Uterus (tissue), 4 donors: ENCODE results near the gene HLA-DRB1. TPM values are rescaled to one million over a fixed set of nuclear protein-coding genes. Genes with fewer than 3 reads are reported as not detected.
A peak's percentile ranks its signal among the peaks of the same experiment; 100 is the strongest.

ENCODE experiments used
- DNase-seq, 2 donors: peaks; one replicate each; pipeline ENCODE4 v3.0.0-alpha.2; 2019 to 2020
- H3K27ac ChIP-seq, 2 donors: fragments of 200-600 bp; sonication (generic); 1 replicate in 1 of 2; 2 replicates in 1 of 2; pipeline ENCODE4 v1.5.1; 2016 to 2018
- H3K27me3 ChIP-seq, 2 donors: fragments of 200-600 bp; sonication (generic); one replicate each; pipeline ENCODE4 v1.5.1; 2018 to 2019; ENCODE audit warnings: control low read depth in 1 of 2
- H3K36me3 ChIP-seq, 2 donors: fragments of 200-600 bp; sonication (generic); one replicate each; pipeline ENCODE4 v1.5.1; 2019; ENCODE audit warnings: control low read depth in 1 of 2
- H3K4me1 ChIP-seq, 2 donors: fragments of 200-600 bp; sonication (generic); one replicate each; pipeline ENCODE4 v1.5.1; 2018 to 2019; ENCODE audit warnings: control low read depth in 1 of 2
- H3K4me3 ChIP-seq, 2 donors: fragments of 200-600 bp; sonication (generic); 1 replicate in 1 of 2; 2 replicates in 1 of 2; pipeline ENCODE4 v1.5.1; 2018 to 2019; ENCODE audit warnings: mild to moderate bottlenecking in 1 of 2
- H3K9me3 ChIP-seq, 2 donors: fragments of 200-600 bp; sonication (generic); one replicate each; pipeline ENCODE4 v1.5.1; 2019; ENCODE audit warnings: control low read depth in 1 of 2
- CTCF ChIP-seq, 4 experiments: fragments of 200-600 bp in 2 of 4; fragments of 450-650 bp in 2 of 4; sonication (generic) in 2 of 4; IDR thresholded peaks; one replicate each; pipeline ENCODE4 v1.5.1; 2016 to 2019; ENCODE audit warnings: antibody characterized with exemption in 4 of 4, mild to moderate bottlenecking in 2 of 4, moderate library complexity in 1 of 4
- POLR2A ChIP-seq, 2 donors: fragments of 450-650 bp; IDR thresholded peaks; one replicate each; pipeline ENCODE4 v1.6.1; 2016; ENCODE audit warnings: antibody characterized with exemption in 2 of 2, mild to moderate bottlenecking in 1 of 2, moderate library complexity in 1 of 2
- intact Hi-C: fragments of 100-400 bp; cut with DNase I; formaldehyde crosslinking; loops from one replicate; pipeline ENCODE4 v1.15.1; 2023; ENCODE audit warnings: low total_unique reads
- total RNA-seq, 4 donors: library from RNA; depleted of rRNA in 3 of 4; stranded (reverse); fragments of >200 nt in 3 of 4; gene quantifications; one replicate each; pipeline versions ENCODE4 v1.1.0 to v1.2.4, GENCODE V29; 2014 to 2023
- donor health status: DM: yes; HTN: yes; CAD: no.

The HLA-DRB1 gene
- total RNA-seq, 4 donors from 2014 or later: 15.9 to 197 (median 79.2) TPM

GRCh38 chr6:32623693-32624092 lies 34.0 kb upstream of the HLA-DRB1 start:
- TF ChIP-seq POLR2A (IDR thresholded peaks at IDR 0.05): no peak
- no peak for TF ChIP-seq CTCF (IDR thresholded peaks at IDR 0.05)
- no peaks in the 10 kb centered on the region for H3K9me3 ChIP-seq
- no peak overlapping the region for H3K27ac ChIP-seq
- intact Hi-C loops: no loop called here
- no peak overlapping the region for H3K4me3 ChIP-seq
- H3K27me3 ChIP-seq: no peaks in the 10 kb centered on the region
- no peaks in the 10 kb centered on the region for H3K4me1 ChIP-seq
- DNase-seq: no peak
- no peaks in the 10 kb centered on the region for H3K36me3 ChIP-seq

GRCh38 chr6:32622545-32623401 lies 33.1 kb upstream of the HLA-DRB1 start:
- peak in 1 of 2 donors; percentile 18 for DNase-seq
- TF ChIP-seq POLR2A (IDR thresholded peaks at IDR 0.05) (no peak), CTCF (IDR thresholded peaks at IDR 0.05) (no peak)
- intact Hi-C loops: no loop called here
- H3K4me1 ChIP-seq: no peaks in the 10 kb centered on the region
- no peaks in the 10 kb centered on the region for H3K9me3 ChIP-seq
- no peak overlapping the region for H3K4me3 ChIP-seq
- H3K27me3 ChIP-seq: no peaks in the 10 kb centered on the region
- H3K36me3 ChIP-seq: no peaks in the 10 kb centered on the region
- no peak overlapping the region for H3K27ac ChIP-seq

GRCh38 chr6:32621372-32621771 lies 31.7 kb upstream of the HLA-DRB1 start:
- Histone ChIP-seq H3K9me3 (no peaks in the 10 kb centered on the region), H3K4me3 (no peak overlapping the region), H3K36me3 (no peaks in the 10 kb centered on the region), H3K4me1 (no peaks in the 10 kb centered on the region), H3K27ac (no peak overlapping the region), H3K27me3 (no peaks in the 10 kb centered on the region)
- no peak for DNase-seq
- no peak for TF ChIP-seq CTCF (IDR thresholded peaks at IDR 0.05)
- TF ChIP-seq POLR2A (IDR thresholded peaks at IDR 0.05): no peak
- intact Hi-C loops: no loop called here

GRCh38 chr6:32617751-32618150 lies 28.1 kb upstream of the HLA-DRB1 start:
- H3K27me3 ChIP-seq: no peaks in the 10 kb centered on the region
- intact Hi-C loops: no loop called here
- H3K27ac ChIP-seq: no peak overlapping the region
- H3K4me3 ChIP-seq: no peak overlapping the region
- H3K4me1 ChIP-seq: no peaks in the 10 kb centered on the region
- no peak for DNase-seq
- TF ChIP-seq CTCF (IDR thresholded peaks at IDR 0.05) (no peak), POLR2A (IDR thresholded peaks at IDR 0.05) (no peak)
- no peaks in the 10 kb centered on the region for H3K9me3 ChIP-seq
- H3K36me3 ChIP-seq: no peaks in the 10 kb centered on the region

- TF ChIP-seq POLR2A (IDR thresholded peaks at IDR 0.05) (no peak), CTCF (IDR thresholded peaks at IDR 0.05) (no peak)
- Histone ChIP-seq H3K9me3 (no peaks in the 10 kb centered on the region), H3K27ac (no peak overlapping the region), H3K36me3 (no peaks in the 10 kb centered on the region), H3K27me3 (no peaks in the 10 kb centered on the region), H3K4me1 (no peaks in the 10 kb centered on the region), H3K4me3 (no peak overlapping the region)
- DNase-seq: no peak
- intact Hi-C loops: no loop called here
These were observed 26.4 kb upstream of the HLA-DRB1 start for GRCh38 chr6:32615885-32616532.
